ENCODE results near the gene SLC6A8.
"Not testable (repeated sequence)": the region's sequence is repeated elsewhere in the genome, so short reads cannot be mapped to it uniquely, and the experiment has no call there.

SLC6A8 gene

DNA sequence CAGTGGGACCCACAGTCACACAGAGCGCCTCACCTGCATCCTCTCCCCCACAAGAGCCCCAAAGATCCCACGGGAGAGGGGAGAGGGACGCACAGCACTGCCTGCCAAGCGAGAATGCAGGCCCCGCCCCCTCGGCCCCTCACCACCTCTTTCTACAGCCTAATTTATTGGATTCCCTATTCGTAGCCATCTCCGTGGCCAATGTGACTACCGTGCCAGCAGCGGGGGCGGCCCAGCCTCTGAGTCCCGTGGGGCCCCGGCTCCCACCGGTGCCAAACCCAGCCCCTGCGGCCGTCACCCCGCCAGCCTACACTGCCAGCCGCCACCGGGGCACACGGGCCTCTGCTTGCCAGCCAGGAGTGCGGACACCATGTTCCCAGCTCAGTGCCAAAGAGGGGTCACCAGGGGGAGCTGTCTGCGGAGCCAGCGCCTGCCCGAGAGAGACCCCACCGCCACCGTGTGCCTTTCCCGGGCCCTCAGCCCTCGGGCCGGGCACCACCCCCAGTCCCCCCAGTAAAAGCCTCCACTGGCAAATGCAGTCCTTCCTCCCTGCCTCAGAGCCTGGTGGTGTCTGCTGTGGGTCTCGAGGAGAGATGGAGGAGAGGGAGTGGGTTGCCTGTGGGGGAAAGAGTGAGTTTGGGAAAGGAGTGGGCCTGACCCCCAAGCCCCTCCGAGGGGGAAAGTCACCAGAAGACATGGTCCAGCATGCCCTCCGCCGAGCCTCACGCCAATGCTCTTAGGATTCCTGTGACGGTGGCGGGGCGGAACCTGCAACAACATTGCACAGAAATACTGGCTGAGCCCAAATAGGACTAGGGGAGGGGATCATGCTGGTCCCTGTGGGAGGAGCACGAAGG, 56.7 kb downstream of the SLC6A8 start:
- no peak overlapping the region for H3K4me3 ChIP-seq (ENCODE audit: low read length)
- TF ChIP-seq ZNF274 (IDR thresholded peaks at IDR 0.05; ENCODE audit: low read depth, low read length) = no peak

GRCh38 chrX:153745067-153745433, 57.3 kb downstream of the SLC6A8 start:
- not testable (repeated sequence) for H3K4me3 ChIP-seq (ENCODE audit: low read length)
